ENCODE results near the gene BLNK.

GRCh38 chr10:96283756-96284155 is 12.4 kb upstream of the BLNK start:
- no peak for TF ChIP-seq POLR2A (IDR thresholded peaks at IDR 0.05)
- no peak for TF ChIP-seq CTCF (IDR thresholded peaks at IDR 0.05)
